ENCODE results near the gene SSR3.
"Not testable (repeated sequence)": the region's sequence is repeated elsewhere in the genome, so short reads cannot be mapped to it uniquely, and the experiment has no call there.

SSR3 gene

DNA sequence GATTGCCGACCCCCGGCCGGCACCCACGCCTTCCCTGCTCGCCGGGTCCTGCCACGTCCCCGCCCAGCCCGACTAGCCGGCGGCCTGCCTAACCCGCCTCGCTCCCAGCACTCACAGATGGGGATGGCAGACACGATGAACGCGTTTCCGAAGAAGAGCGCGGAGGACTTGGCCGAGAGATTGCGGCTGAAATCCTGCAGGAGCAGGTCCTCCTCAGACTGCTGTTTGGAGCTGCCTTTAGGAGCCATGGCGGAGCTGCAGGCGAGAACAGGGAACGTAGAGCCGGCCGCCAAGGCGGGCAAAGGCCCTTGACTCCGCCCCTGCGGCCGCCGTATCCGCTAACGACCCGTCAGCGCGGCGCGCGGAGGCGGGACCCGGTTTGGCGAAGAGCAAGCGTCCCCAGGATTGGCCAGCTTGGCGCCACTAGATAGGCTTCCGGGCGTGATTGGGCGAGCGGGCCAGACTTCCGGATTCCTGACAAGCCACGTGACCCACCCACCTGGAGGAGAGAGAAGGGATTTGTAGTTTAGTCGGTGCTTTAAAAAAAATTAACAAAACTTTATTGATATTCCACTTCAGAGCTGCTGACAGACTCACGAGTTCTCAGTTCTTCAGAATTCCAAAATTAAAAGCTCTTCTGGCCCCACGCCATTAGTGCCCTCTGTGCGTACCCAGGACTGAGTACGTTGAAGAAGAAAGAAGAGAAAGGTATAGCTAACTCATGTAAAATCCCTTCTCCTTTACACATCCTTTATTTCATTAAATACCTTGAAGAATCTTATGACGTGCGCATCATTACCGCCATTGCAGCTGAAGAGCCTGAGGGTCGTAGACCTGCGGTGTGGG lies at the start of gene SSR3:
Gene SSR3, minus strand, starts transcription at position 276 of the 846 bp plus-strand sequence. Its CDS starts 28 bp downstream, at position 248.
- peak; percentile 92 for DNase-seq (ENCODE audit: extremely low spot score, insufficient read length, low read depth)
- peak; percentile 99 for FAIRE-seq

DNA sequence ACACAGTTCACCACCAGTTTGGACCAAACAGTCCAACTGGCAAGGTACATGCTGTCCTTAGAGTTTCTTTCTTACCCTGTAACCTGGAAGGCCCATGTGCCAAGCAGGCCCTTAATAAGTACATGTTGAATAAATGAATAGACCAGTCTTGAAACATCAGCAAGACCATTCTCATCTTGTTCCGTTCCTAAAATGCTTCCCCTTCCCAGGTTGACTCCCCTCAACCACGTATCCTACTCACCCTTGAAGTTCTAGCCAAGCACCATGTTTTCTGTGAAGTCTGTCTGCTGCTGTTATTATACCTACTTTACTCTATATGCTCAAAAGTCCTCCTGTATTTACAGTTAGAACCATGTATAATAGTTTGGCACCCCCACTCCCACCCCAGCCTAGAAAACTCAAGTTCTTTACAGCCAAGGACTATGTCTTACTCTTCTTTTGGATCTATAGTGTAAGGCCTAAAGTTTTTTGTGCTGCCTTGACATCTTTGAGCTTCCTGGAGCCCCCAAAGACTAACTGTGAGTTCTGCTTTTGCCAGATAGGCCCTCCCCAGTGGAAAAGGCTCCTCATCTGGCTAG lies 49.2 kb upstream of the SSR3 start:
- no peak for FAIRE-seq

DNA sequence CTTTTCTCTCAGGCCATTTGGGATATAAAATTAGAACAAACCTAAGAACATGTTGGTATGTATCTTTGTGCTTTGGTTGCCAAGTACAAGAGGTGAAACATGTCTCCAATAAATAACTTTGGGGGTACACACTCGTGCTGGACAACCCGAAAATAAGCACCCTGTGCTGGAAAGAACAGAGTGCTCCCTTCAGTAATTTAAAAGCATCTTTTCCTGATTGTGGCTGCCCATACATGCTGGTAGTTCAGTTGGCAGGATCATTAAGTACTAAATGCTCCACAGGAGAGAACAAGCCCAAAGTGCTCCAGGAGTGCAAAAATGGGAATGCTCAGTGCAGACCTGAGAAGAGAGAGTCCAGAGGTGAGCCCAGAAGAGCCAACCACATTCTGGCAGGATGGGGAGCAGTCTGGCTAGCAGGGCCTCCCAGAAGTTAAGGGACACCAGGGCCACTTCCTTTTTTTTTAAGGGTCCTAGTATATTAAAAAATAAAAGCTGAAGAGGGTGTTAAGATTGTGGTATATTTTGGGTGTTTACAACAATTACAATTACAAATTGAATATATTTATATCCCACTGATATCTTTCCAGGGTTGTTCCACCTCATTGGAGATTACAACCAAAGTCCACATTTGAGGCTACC lies 48.6 kb upstream of the SSR3 start:
- DNase-seq (ENCODE audit: extremely low spot score, insufficient read length, low read depth) (no peak), FAIRE-seq (no peak)

More for the DNA sequence above, 49.2 kb upstream of the SSR3 start:
- DNase-seq (ENCODE audit: extremely low spot score, insufficient read length, low read depth) = no peak

DNA sequence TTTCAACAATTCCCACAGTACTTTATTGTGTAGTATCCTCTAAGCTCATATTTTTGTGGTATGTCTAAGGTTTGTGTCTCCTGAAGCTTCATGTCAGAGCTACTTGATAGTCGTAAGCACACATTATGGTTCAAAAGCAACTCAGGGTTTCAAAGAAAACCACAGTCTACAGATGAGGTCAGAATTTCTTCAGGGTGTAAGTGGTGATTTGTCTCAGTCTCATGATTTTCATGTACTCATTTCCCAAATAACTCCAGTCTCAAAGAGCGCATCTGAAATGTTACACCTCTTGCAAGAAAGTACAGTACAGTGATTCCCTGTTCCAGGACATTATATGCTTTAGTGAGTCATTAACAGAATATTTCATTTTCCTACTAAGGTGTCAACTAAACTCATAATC lies 47.5 kb upstream of the SSR3 start:
- FAIRE-seq = peak; percentile 9
- DNase-seq (ENCODE audit: extremely low spot score, insufficient read length, low read depth) = no peak

DNA sequence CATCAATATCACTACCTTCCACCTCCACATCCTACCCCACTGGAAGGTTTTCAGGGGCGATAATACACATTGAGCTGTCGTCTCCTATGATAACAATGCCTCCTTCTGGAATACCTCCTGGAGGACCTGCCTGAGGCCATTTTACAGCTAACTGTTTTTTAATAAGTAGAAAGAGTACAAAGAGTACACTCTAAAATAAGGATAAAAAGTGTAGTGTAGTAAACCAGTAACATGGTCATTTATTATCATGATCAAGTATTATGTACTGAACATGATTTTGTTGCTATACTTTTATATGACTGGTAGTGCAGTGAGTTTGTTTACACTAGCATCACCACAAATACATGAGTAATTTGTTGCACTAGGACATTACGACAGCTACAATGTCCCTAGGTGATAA lies 46.6 kb upstream of the SSR3 start:
- DNase-seq (ENCODE audit: extremely low spot score, insufficient read length, low read depth) (no peak), FAIRE-seq (no peak)

DNA sequence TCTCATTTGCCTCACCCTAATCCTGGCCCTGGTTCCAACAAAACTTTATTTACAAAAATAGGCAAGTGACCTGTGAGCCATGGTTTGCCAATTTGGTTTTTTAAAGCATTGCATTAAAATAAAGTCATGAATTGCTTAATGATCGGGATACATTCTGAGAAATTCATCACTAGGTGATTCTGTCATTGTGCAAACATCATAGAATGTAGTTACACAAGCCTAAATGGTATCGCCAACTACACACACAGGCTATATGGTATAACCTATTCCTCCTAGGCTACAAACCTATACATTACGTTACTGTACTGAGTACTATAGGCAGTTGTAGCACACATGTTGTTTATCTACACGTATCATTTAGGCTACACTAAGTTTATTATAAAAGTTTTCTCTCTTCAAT lies 45.9 kb upstream of the SSR3 start:
- DNase-seq (ENCODE audit: extremely low spot score, insufficient read length, low read depth) = no peak
- no peak for FAIRE-seq

DNA sequence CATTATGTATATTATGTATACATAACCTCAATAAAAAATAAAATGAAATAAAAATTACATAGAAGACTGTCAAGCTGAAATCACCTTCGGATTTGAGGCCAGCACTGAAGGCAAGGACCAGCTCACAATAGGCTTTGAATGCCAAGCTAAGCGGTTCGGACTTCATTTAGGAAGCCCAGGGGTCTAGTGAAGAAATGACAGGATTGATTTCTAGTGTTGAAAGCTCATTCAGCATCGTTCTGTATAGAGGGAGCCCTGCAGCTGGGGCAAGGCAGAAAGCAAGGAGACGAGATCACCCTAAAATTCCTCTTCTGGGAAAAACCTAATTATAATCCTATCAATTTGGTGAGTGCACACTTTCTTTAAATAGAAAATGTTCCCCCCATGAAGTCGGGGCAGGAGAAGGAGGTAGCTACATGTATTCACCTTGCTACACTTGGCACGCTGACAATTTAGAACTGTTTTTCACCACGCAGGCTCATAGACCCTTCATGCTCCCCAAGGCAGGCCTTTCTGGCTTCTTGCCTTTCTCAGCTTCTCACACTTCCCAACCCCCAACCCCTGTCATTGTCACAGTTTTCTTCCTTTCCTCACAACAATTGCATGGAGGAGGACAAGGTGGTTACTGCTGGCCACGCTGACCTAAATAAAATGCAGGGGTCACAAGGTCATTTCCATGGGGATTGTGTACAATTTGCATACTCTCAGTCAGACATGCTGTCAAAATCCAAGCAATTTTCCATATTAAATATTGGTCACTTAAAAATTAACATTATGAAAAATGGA lies 44.4 kb upstream of the SSR3 start:
- FAIRE-seq (no peak), DNase-seq (ENCODE audit: extremely low spot score, insufficient read length, low read depth) (no peak)

DNA sequence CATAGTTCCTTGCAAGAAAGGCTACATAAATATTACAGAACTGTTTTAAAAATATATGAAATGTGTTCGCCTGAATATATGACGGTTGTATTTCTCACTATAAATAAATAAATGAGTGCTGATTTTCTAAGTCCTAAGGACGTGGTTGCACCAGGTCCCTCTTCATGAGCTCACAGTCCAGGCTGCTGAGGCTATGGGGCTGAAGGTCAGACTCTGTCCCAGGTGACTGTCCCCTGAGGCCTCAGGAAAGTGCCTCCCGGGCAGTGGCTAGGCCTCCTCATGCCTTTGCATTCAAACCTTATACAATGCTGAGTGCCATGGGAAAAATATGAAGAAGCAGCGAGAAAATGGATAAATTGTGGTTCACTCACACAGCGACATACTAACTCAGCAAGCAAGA lies 43.5 kb upstream of the SSR3 start:
- no peak for FAIRE-seq
- no peak for DNase-seq (ENCODE audit: extremely low spot score, insufficient read length, low read depth)

DNA sequence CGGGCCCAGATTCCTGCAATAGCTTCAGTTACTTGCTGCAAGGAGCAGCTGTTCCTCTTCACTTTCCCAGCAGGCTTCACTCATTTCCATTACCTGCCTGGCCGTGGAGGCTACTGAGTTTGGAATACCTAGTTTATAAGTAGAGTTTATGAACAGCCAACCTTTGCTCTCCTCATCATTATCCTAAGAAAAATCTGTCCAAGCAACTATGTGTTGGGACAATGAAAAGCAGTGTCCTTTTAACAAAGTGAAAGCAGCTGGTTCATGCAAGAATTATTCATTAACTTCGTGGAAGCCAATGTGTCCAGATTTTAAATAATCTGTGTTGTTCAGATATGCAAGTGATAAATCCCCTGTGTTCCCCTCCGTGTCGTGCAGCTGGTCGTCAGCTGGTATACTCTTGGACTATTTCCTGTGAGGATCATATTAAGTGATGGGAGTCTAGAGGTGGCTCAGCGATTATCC lies 39.3 kb upstream of the SSR3 start:
- DNase-seq (ENCODE audit: extremely low spot score, insufficient read length, low read depth) = no peak
- peak; percentile 48 for FAIRE-seq

DNA sequence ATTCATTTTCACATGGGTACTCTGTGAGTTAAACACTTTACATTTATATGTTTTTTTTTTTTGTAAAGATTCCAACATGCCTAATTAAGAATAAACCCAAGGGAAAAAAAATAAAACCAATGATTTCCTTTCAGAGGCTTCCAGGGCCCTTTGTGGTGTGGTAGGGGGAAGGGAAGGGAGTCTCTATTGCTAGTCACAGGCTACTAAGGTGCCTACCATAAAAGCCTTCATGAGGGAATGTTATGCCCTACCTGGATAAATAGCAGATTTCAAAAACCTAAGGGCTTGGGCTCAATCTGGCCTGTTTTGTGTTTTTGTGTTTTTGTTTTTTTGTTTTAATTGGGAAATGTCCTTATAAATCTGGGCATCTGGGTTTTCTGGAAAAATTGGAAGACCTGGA lies 38.9 kb upstream of the SSR3 start:
- no peak for FAIRE-seq
- DNase-seq (ENCODE audit: extremely low spot score, insufficient read length, low read depth) = no peak

DNA sequence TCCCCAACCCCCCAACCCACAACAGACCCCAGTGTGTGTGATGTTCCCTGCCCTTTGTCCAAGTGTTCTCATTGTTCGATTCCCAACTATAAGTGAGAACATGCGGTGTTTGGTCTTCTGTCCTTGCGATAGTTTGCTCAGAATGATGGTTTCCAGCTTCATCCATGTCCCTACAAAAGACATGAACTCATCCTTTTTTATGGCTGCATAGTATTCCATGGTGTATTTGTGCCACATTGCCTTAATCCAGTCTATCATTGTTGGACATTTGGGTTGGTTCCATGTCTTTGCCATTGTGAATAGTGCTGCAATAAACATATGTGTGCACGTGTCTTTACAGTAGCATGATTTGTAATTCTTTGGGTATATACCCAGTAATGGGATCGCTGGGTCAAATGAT lies 34.9 kb upstream of the SSR3 start:
- FAIRE-seq = not testable (repeated sequence)

DNA sequence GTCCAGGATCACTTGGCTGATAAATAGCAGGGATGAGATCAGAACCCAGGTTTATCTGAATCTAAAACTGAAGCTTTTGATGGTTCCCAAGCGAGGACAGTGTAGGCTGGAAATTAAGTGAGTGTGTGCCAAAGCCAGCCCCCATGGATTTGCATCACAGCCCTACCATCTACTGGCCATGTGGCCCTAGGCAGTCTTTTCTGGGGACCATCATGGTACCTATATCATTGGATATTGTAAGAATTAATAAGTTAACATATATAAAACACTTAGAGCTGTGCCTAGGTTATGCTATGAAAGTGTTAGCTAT lies 32.8 kb upstream of the SSR3 start:
- DNase-seq (ENCODE audit: extremely low spot score, insufficient read length, low read depth) (no peak), FAIRE-seq (no peak)

More for the DNA sequence above, 34.9 kb upstream of the SSR3 start:
- DNase-seq (ENCODE audit: extremely low spot score, insufficient read length, low read depth) = not testable (repeated sequence)

DNA sequence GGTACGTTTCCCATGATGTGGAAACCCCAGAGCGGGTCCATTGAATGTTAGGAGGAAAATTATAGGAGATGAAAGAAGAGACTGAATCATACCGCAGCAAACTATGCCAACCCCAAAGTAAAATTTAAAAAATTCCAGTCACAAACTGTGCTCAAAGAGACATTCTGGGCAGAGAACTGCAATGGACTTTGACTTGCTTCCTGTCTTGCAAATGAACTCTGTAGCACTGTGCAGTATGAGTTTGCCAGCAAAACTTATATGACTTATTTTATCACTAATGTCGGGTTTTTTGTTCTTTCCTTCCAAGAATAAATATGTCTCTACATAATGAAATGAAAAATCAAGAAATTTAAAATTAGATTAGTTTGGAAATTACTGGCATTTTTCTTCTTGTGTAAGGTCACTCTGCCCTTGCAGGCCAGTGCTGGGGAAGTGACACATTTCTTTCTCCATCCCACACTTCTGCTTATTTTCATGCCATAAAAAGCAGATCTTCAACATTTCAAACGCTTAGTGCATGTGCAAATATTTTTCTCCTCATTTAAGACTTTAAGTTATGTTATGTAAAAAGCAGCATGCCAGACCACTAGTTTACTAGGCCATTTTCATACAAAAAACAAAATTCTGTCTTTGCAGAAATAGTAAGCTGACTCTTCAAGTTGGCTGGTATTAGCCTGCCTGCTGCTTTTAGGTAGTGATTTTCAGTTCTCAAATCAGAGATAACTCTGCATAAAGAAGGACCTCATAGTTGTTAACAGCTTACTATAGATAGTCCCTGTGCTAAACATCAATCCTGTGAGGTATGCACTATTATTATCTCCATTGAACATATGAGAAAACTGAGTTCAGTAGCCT lies 32.2 kb upstream of the SSR3 start:
- DNase-seq (ENCODE audit: extremely low spot score, insufficient read length, low read depth) = no peak
- FAIRE-seq = peak; percentile 71

DNA sequence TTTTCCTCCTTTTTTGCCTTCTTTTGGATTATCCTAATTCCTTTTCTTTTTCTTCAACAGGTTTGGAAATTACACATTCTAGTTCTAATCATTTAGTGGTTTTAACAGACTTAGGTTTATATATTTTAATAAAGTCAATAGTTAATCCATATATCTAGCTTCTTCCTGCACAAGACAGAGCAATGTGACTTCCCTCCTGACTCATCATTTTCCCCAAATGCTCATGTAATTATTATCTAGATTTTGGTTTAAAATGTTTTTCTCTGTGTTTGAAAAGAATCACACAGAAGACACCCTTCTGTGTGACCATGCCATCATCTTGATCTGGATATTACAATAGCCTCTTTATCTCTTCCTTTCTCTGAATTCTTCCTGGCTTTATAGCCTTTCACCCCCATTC lies 28.6 kb upstream of the SSR3 start:
- no peak for DNase-seq (ENCODE audit: extremely low spot score, insufficient read length, low read depth)
- peak; percentile 51 for FAIRE-seq

DNA sequence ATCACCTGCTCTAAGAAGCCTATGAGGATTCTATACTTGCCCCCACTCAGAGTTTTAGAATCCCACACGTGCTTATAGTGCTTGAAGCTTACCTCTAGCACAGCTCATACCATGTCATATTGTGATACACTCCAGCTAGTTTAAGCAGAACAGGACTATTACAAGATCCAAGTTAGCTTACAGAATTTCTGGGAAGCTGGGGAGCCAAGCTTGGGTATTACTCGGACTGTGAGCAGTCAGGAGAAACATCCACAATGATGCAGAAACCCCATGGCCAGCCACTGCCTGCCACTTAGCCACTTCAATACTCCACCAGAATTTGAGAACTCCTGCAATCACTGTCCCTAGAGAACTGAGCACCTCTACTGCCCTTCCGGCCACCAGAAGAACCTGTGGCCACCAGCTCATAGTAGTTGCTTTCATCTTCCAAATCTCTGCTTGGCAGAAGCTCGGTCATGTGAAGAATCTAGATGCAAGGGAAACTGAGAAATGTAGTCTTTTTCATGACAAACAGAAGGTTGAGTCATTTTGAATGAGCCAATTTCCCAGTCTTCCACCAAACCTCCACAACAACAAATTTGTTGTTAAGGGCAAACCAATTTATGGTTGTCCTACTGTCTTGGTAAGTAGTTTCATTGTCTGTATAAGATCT lies 27.7 kb upstream of the SSR3 start:
- no peak for DNase-seq (ENCODE audit: extremely low spot score, insufficient read length, low read depth)
- peak; percentile 75 for FAIRE-seq

DNA sequence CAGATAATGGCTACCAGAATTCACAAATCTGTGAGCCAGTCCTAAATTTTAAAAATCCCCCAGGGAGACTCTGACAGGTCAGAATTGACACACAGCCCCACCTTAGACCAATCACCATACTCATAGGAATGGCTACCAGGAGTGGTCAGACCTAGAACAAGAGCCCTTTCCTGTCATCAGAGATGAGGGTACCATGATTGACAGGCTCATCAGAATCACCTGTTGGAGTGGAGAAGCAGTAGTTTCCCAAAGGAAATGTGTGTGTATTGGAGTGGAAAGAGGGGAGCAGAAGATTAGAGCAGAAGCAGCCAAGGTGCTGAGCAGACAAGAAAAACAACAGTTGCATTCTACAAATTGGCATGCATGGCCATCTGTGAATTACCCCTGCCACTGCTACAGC lies 27.0 kb upstream of the SSR3 start:
- no peak for FAIRE-seq
- no peak for DNase-seq (ENCODE audit: extremely low spot score, insufficient read length, low read depth)

DNA sequence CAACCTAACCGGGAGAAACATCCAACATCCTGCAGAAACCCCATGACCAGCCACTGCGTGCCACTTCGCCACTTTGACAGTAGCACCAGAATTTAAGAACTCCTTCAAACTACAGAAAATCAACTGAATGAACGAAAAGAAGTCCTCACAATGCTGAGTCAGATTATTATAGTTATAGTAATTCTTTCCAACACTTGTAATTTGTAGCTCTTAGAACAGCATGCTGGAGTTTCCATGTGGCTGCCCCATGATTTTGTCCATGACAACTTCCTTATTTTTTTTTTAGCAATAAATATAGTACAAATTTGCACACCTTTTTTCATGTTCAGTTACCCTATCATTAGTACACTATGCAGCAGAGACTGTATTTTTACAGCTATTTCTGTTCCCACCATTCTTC lies 26.1 kb upstream of the SSR3 start:
- DNase-seq (ENCODE audit: extremely low spot score, insufficient read length, low read depth) (no peak), FAIRE-seq (no peak)

DNA sequence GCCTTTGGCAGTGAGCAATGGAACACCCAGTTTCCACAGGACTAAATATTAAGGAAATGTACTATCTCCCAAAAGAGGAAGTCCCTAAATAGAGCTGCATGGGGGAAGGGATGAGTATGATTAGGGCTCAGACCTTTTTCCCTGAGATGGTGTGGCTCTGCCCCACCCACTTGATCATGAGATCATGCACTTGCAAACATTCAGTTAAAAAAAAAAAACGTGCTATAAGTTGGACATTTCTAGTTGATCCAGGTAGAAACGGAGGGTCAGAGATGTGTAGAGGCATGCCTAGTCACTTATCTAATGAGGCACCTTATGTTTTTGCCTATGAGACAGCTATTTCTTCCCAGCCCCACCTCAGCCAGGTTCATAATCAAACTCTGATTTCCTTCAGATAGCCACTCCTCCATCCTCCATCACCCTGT lies 24.5 kb upstream of the SSR3 start:
- DNase-seq (ENCODE audit: extremely low spot score, insufficient read length, low read depth) (no peak), FAIRE-seq (no peak)

DNA sequence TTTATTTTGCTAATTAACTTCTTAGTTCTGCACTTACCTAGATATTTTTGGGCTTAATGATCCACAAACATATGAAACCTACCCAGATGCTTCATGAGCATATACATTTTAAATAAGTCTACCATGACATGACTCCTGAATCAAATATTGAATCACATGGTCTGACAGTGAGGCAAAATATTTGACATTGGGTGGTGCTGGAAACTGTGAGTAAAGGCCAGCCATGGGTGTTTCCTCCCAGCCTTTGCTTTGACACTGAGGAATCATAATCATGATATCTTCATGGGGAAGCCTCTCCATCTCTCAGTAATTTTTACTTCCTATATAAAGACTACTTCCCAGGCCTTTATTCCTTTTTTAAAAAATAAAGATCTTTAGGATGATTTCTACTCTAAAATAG lies 22.8 kb upstream of the SSR3 start:
- no peak for FAIRE-seq
- no peak for DNase-seq (ENCODE audit: extremely low spot score, insufficient read length, low read depth)

All from GM18507 (cell line).